PC-9 (cell line): ENCODE results near the gene ERAP2.

Experiments
- EZH2 ChIP-seq: fragments of 200-600 bp; sonication (generic); IDR thresholded peaks from 2 replicates; pipeline ENCODE4 v1.8.0; 2017; ENCODE audit warnings: antibody characterized with exemption, low read depth
- TF ChIP-seq, protein P1 (sequence below): fragments of 200-600 bp; sonication (generic); conservative IDR thresholded peaks from 2 replicates; pipeline ENCODE4 v1.6.1; 2017; ENCODE audit warnings: mixed run types, antibody characterized with exemption, mild to moderate bottlenecking, moderate library complexity

DNA sequence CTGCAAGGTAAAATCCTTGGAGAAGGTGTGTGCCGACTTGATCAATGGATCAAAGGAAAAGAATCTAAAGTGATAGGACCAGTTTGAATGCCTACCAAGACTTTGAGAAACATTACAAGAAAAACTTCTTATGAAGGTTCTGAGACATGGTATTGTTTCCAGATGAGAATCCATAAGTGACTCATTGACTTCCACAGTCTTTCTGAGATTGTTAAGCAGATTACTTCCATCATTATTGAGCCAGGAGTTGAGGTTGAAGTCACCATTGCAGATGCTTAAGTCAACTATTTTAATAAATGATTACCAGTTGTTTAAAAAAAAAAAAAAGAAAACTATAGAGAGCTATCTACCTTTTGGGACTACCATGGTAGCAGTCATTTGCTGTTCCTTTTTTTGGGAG lies 66.6 kb downstream of the ERAP2 start:
- TF ChIP-seq, protein P1, sequence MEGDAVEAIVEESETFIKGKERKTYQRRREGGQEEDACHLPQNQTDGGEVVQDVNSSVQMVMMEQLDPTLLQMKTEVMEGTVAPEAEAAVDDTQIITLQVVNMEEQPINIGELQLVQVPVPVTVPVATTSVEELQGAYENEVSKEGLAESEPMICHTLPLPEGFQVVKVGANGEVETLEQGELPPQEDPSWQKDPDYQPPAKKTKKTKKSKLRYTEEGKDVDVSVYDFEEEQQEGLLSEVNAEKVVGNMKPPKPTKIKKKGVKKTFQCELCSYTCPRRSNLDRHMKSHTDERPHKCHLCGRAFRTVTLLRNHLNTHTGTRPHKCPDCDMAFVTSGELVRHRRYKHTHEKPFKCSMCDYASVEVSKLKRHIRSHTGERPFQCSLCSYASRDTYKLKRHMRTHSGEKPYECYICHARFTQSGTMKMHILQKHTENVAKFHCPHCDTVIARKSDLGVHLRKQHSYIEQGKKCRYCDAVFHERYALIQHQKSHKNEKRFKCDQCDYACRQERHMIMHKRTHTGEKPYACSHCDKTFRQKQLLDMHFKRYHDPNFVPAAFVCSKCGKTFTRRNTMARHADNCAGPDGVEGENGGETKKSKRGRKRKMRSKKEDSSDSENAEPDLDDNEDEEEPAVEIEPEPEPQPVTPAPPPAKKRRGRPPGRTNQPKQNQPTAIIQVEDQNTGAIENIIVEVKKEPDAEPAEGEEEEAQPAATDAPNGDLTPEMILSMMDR: no peak
- TF ChIP-seq EZH2: no peak
